Testis (tissue), 2 donors: ENCODE results near the gene DIS3L2.

Experiments
- CTCF ChIP-seq, 3 experiments: fragments of 450-650 bp in 2 of 3; fragments of 200-600 bp in 1 of 3; sonication (generic) in 1 of 3; IDR thresholded peaks; one replicate each; pipeline ENCODE4 v1.5.1; 2016 to 2019; ENCODE audit warnings: antibody characterized with exemption in 3 of 3, mild to moderate bottlenecking in 2 of 3, moderate library complexity in 1 of 3
- POLR2A ChIP-seq: fragments of 450-650 bp; IDR thresholded peaks from one replicate; pipeline ENCODE4 v1.6.1; 2017; ENCODE audit warnings: antibody characterized with exemption, mild to moderate bottlenecking, moderate library complexity

DNA sequence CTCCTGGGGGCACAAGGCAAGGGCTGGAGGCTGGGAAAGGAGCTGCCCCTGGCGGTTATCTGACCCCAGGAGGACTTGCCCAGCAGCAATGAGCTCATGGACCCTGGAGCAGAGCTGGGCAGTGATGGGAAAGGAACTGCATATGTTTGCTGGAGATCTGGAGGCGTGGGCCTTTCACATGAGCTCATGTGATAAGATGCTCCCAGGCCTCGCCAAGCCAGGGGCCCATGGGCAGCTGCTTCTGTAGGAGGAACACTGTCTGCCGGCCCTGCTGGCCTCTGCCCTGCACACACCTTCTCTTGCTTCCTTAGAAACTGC lies 26.3 kb upstream of the DIS3L2 start:
- TF ChIP-seq POLR2A, result no peak
- no peak for TF ChIP-seq CTCF (IDR thresholded peaks at IDR 0.05)
